Endothelial cell (in vitro differentiated cells): Measurements from ENCODE around the gene MICAL3. TPM values are rescaled to one million over a fixed set of nuclear protein-coding genes. Genes with fewer than 3 reads are reported as not detected.

Experiments used
- DNase-seq: peaks from one replicate; pipeline ENCODE4 v3.0.0; 2021; ENCODE audit warnings: low spot score
- H3K27ac Mint-ChIP-seq: one replicate; pipeline ENCODE4 v1.8.0; 2021; ENCODE audit warnings: mixed read lengths, inconsistent platforms; ENCODE audit not compliant: unreplicated experiment
- H3K27me3 Mint-ChIP-seq: one replicate; pipeline ENCODE4 v1.8.0; 2021; ENCODE audit warnings: mild to moderate bottlenecking, moderate library complexity, mixed read lengths, inconsistent platforms; ENCODE audit not compliant: unreplicated experiment
- H3K36me3 Mint-ChIP-seq: one replicate; pipeline ENCODE4 v1.8.0; 2021; ENCODE audit warnings: mild to moderate bottlenecking, low read depth, mixed read lengths, inconsistent platforms; ENCODE audit not compliant: unreplicated experiment
- H3K4me1 Mint-ChIP-seq: one replicate; pipeline ENCODE4 v1.8.0; 2021; ENCODE audit warnings: mild to moderate bottlenecking, mixed read lengths, inconsistent platforms; ENCODE audit not compliant: unreplicated experiment
- H3K4me3 Mint-ChIP-seq: one replicate; pipeline ENCODE4 v1.8.0; 2021; ENCODE audit warnings: mild to moderate bottlenecking, mixed read lengths, inconsistent platforms; ENCODE audit not compliant: unreplicated experiment
- H3K9me3 Mint-ChIP-seq: one replicate; pipeline ENCODE4 v1.8.0; 2021; ENCODE audit warnings: mixed read lengths, inconsistent platforms; ENCODE audit not compliant: unreplicated experiment
- total RNA-seq: library from RNA; stranded (reverse); fragmentation: NEBNext Ultra II Directional; extraction: Animal tissue kit (Norgen Biotek cat#: 25700); gene quantifications from one replicate; pipeline ENCODE4 v1.2.1, GENCODE V29; 2021; ENCODE audit not compliant: unreplicated experiment
- TF ChIP-seq, protein P1 (sequence below): fragments of 200-600 bp; sonication (generic); IDR thresholded peaks from one replicate; pipeline ENCODE4 v1.5.0; 2021; ENCODE audit warnings: antibody characterized with exemption; ENCODE audit not compliant: unreplicated experiment

The MICAL3 gene
- total RNA-seq, 1 donor from 2014 or later: 54.3 TPM

DNA sequence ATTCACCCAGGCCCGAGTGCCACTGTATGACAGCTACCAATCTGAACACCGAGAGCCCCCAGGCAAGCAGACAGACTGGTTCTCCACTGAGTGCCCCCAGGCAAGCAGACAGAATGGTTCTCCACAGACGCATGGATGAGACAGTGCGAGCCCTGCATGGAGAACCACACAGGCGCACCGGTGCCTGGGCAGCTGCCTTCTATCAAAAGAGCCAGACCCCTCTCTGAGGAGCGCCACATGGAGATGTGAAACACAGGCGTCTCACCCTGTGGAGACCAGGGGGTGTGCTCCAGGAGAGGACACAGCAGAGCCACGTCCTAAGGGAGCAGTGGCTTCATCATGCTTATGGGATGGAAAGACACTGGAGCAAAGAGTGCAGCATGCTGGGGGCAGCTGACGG lies 155.6 kb downstream of the MICAL3 start:
- H3K36me3 Mint-ChIP-seq: peaks cover 55% of the 10 kb centered on the region
- no peak overlapping the region for H3K27ac Mint-ChIP-seq

GRCh38 chr22:17867160-17867785 lies 157.1 kb downstream of the MICAL3 start:
- TF ChIP-seq, protein P1, sequence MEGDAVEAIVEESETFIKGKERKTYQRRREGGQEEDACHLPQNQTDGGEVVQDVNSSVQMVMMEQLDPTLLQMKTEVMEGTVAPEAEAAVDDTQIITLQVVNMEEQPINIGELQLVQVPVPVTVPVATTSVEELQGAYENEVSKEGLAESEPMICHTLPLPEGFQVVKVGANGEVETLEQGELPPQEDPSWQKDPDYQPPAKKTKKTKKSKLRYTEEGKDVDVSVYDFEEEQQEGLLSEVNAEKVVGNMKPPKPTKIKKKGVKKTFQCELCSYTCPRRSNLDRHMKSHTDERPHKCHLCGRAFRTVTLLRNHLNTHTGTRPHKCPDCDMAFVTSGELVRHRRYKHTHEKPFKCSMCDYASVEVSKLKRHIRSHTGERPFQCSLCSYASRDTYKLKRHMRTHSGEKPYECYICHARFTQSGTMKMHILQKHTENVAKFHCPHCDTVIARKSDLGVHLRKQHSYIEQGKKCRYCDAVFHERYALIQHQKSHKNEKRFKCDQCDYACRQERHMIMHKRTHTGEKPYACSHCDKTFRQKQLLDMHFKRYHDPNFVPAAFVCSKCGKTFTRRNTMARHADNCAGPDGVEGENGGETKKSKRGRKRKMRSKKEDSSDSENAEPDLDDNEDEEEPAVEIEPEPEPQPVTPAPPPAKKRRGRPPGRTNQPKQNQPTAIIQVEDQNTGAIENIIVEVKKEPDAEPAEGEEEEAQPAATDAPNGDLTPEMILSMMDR: no peak
- H3K4me1 Mint-ChIP-seq: no peaks in the 10 kb centered on the region
- H3K27me3 Mint-ChIP-seq: peaks cover 9% of the 10 kb centered on the region
- H3K36me3 Mint-ChIP-seq: peaks cover 53% of the 10 kb centered on the region
- no peak overlapping the region for H3K4me3 Mint-ChIP-seq
- H3K9me3 Mint-ChIP-seq: no peaks in the 10 kb centered on the region
- no peak for DNase-seq
- no peak overlapping the region for H3K27ac Mint-ChIP-seq

More for the DNA sequence above, 155.6 kb downstream of the MICAL3 start:
- TF ChIP-seq, protein P1: no peak
- DNase-seq: no peak
- Mint-ChIP-seq H3K9me3 (no peaks in the 10 kb centered on the region), H3K4me1 (no peaks in the 10 kb centered on the region), H3K27me3 (peaks cover 9% of the 10 kb centered on the region), H3K4me3 (no peak overlapping the region)

DNA sequence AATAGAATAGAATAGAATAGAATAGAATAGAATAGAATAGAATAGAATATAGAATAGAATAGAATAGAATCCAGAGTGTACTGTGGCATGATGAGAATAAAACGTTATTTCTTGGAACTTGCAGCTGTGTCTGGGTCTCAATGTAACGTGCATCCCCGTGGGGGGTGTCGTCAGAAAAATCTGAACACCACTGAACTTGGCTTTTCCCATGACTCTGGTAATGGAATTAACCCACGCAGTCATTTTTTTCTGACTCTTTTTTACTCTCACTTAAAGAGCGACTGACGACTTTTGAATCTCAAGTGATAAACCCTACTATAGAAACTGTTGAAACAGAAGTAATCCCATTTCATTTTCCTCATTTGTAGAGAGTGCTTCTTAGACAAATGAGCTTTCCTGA lies 157.7 kb downstream of the MICAL3 start:
- TF ChIP-seq, protein P1: no peak
- no peak overlapping the region for H3K4me3 Mint-ChIP-seq
- no peak for DNase-seq
- no peaks in the 10 kb centered on the region for H3K4me1 Mint-ChIP-seq
- no peak overlapping the region for H3K27ac Mint-ChIP-seq
- H3K27me3 Mint-ChIP-seq: peaks cover 5% of the 10 kb centered on the region
- H3K9me3 Mint-ChIP-seq: no peaks in the 10 kb centered on the region
- peaks cover 46% of the 10 kb centered on the region for H3K36me3 Mint-ChIP-seq

- DNase-seq: no peak
These were observed 158.2 kb downstream of the MICAL3 start for GRCh38 chr22:17866127-17866526.

More at GRCh38 chr22:17866127-17866526, 158.2 kb downstream of the MICAL3 start:
- Mint-ChIP-seq H3K4me3 (no peak overlapping the region), H3K27ac (no peak overlapping the region), H3K27me3 (peaks cover 5% of the 10 kb centered on the region), H3K4me1 (no peaks in the 10 kb centered on the region), H3K9me3 (no peaks in the 10 kb centered on the region), H3K36me3 (peaks cover 41% of the 10 kb centered on the region)
- TF ChIP-seq, protein P1: no peak
